Measurements from ENCODE around the gene RPL10. TPM values are rescaled to one million over a fixed set of nuclear protein-coding genes. Genes with fewer than 3 reads are reported as not detected.

Gene RPL10
- total RNA-seq, 1 experiment from 2014 or later: 3,646 TPM

GRCh38 chrX:154449618-154450017 is 51.4 kb downstream of the RPL10 start:
- no peak for DNase-seq (ENCODE audit: low read depth)

- no peak for DNase-seq (ENCODE audit: low read depth)
Observed at GRCh38 chrX:154450312-154450711, 52.1 kb downstream of the RPL10 start.

Other genes with a start within 250 kb of the RPL10 start
- not detected in 2 replicates for gene OPN1MW, start 215.8 kb upstream of the RPL10 start, total RNA-seq (2014; rRNA removed; shearing (Covaris generic))
- not detected in 2 replicates for gene OPN1MW2, start 178.6 kb upstream of the RPL10 start, total RNA-seq (2014; rRNA removed; shearing (Covaris generic))
- not detected in 2 replicates for gene OPN1MW3, start 140.8 kb upstream of the RPL10 start, total RNA-seq (2014; rRNA removed; shearing (Covaris generic))
- gene TEX28, start 103.3 kb upstream of the RPL10 start, total RNA-seq (2014; rRNA removed; shearing (Covaris generic)): not detected in 2 replicates
- 0.06 TPM in 1 of 2 replicates, not detected in the other for gene TKTL1, start 102.6 kb upstream of the RPL10 start, total RNA-seq (2014; rRNA removed; shearing (Covaris generic))
- 721 and 801 TPM in 2 replicates for gene FLNA, start 23.7 kb upstream of the RPL10 start, total RNA-seq (2014; rRNA removed; shearing (Covaris generic))
- 9.0 and 15.1 TPM in 2 replicates for gene EMD, start 19.1 kb upstream of the RPL10 start, total RNA-seq (2014; rRNA removed; shearing (Covaris generic))
- 7.2 and 28.4 TPM in 2 replicates for gene DNASE1L1, start 10.9 kb downstream of the RPL10 start, total RNA-seq (2014; rRNA removed; shearing (Covaris generic))
- 9.0 and 14.9 TPM in 2 replicates for gene TAFAZZIN, start 13.2 kb downstream of the RPL10 start, total RNA-seq (2014; rRNA removed; shearing (Covaris generic))
- 26.3 and 30.9 TPM in 2 replicates for gene ATP6AP1, start 30.3 kb downstream of the RPL10 start, total RNA-seq (2014; rRNA removed; shearing (Covaris generic))
- 71.6 and 103 TPM in 2 replicates for gene GDI1, start 38.8 kb downstream of the RPL10 start, total RNA-seq (2014; rRNA removed; shearing (Covaris generic))
- 32.8 and 44.2 TPM in 2 replicates for gene FAM50A, start 45.8 kb downstream of the RPL10 start, total RNA-seq (2014; rRNA removed; shearing (Covaris generic))
- 1.5 and 15.6 TPM in 2 replicates for gene PLXNA3, start 59.9 kb downstream of the RPL10 start, total RNA-seq (2014; rRNA removed; shearing (Covaris generic))
- gene LAGE3, start 80.9 kb downstream of the RPL10 start, total RNA-seq (2014; rRNA removed; shearing (Covaris generic)): 50.7 and 51.3 TPM in 2 replicates
- gene UBL4A, start 88.2 kb downstream of the RPL10 start, total RNA-seq (2014; rRNA removed; shearing (Covaris generic)): 36.6 and 54.3 TPM in 2 replicates
- gene SLC10A3, start 92.3 kb downstream of the RPL10 start, total RNA-seq (2014; rRNA removed; shearing (Covaris generic)): 15.7 and 22.6 TPM in 2 replicates
- 8.2 and 11.3 TPM in 2 replicates for gene FAM3A, start 117.9 kb downstream of the RPL10 start, total RNA-seq (2014; rRNA removed; shearing (Covaris generic))
- gene G6PD, start 148.5 kb downstream of the RPL10 start, total RNA-seq (2014; rRNA removed; shearing (Covaris generic)): 18.6 and 19.1 TPM in 2 replicates
- 28.1 and 37.7 TPM in 2 replicates for gene IKBKG, start 149.2 kb downstream of the RPL10 start, total RNA-seq (2014; rRNA removed; shearing (Covaris generic))
- 1.8 TPM in 1 of 2 replicates, not detected in the other for gene CTAG1A, start 186.8 kb downstream of the RPL10 start, total RNA-seq (2014; rRNA removed; shearing (Covaris generic))
- 1.8 TPM in 1 of 2 replicates, not detected in the other for gene CTAG1B, start 220.9 kb downstream of the RPL10 start, total RNA-seq (2014; rRNA removed; shearing (Covaris generic))

All from Daoy (cell line).